Activated T-cell treated with anti-CD3 and anti-CD28 coated beads for 1 hour (primary cell): Measurements from ENCODE around the gene DNM3.
A peak's percentile ranks its signal among the peaks of the same experiment; 100 is the strongest.
"Not testable (repeated sequence)": the region's sequence is repeated elsewhere in the genome, so short reads cannot be mapped to it uniquely, and the experiment has no call there.

Source experiments
- DNase-seq: peaks from one replicate; pipeline ENCODE4 v3.0.0-alpha.2; 2020; ENCODE audit warnings: low read depth

The DNM3 gene

DNA sequence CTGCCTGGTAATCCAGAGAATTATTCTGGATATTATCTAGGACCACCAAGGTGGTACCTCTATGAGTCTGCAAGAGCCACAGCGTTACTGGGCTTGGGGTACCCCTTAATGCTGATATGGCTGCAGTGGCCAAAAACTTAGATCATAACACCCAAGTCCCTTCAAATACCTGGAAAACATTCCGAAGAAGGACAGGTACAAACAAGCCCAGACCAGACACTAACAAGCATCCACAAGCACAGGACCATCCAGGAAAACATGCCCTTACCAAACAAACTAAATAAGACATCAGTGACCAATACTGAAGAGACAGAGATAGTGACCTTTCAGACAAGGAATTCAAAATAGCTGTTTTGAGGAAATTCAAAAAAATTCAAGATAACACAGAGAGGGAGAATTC, 582.0 kb downstream of the DNM3 start:
- DNase-seq, result no peak

DNA sequence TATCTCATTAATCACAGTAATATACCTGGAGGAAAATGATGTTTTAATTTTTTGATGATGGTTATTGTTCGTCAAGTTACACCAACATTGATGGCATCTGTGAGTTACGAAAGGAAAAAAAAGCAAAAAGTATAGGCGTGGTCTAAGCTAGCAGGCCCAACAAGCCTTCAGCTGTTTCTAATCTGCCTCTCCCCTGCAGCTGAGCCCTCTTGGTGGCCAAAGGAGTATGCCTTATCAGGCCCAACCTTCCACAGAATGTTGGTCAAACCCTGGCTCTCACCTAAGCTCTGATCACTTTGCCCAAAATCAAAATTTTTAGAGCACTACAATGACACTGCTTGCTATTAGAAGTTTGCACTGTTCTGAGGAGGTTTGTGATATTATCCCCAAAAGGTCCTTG, 584.0 kb downstream of the DNM3 start:
- no peak for DNase-seq

DNA sequence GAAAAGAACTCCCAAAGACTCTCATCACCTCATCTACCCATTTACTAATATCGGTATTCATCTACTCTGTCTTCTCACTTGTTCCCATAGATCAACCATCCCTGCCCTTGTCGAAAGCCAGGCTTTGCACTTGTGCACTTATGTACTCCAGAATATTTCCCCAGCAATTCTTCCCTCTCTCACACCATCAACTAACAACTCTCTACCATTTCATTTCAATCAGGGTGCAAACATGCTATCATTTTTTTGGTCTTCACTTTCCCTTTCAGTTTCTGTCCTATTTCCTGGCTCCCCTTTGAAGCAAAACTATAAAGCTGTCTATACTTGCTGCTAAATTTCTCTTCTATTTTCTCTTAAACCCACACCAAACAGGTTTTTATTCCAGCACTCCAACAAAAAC, 585.9 kb downstream of the DNM3 start:
- DNase-seq, result no peak

DNA sequence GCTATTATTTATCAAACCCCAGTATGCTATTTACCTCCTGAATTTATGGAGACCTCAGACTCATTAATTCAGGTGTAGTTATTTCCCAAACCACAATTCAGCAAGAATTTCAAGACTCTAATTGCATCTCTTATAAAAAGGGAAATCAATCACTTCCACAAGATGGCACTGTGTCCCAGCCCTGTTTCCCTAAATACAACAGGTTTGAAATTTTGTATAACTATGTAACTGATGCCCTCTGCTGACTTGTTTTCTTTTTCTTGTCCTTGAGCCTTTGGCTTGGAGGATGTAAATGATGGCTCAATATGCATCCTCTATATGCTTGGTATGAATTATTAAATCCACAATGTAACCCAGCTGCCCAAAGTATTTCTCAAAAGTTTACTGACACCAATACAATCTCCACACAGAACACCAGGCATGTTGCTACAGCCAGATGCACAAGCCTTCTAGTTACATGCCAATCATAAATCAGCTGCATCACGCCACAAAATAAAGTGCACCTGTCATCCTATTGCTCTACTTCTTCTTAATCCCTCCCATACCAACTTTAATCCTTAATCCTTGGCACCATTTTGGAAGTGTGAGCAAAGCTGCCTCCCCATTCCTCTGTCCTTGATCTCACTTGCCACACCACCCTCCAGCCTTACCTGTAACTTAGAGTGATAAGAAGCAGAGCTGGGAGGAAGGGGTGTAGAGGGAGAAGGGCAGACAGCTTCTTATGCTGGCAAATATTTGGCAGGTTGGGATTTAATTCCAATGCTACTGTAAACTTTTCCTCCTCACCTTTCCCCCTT, 588.2 kb downstream of the DNM3 start:
- DNase-seq, result no peak

DNA sequence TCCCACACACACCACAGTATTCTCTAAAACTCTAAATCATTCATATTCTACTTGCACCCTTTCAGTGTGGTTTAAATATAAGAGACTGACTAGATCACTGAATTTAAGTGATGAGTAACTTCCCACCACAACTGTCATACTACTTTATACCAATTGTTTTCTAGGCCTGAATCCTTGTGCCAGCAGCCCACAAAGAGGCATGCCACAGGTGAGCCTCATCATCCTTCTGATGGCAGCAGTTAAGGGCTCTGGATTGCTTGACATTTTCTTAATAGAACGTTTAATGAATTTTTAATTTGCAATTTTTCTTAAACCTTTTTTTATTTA, 588.8 kb downstream of the DNM3 start:
- DNase-seq, result no peak

DNA sequence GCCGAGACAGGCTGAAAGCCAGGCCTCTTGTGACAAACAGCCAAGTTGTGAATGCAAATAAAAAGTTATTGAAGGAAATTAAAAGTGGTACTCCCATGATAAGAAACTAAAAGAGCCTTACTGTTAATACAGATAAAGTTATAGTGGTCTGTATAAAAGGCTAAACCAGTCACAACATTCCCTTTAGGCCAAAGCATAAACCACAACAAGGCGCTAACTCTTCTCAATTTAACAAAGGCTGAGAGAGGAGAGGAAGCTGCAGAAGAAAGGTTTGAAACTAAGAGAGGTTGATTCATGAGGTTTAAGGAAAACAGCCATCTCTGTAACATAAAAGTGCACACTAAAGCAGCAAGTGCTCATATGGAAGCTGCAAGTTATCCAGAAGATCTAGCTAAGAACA, 589.9 kb downstream of the DNM3 start:
- no peak for DNase-seq

DNA sequence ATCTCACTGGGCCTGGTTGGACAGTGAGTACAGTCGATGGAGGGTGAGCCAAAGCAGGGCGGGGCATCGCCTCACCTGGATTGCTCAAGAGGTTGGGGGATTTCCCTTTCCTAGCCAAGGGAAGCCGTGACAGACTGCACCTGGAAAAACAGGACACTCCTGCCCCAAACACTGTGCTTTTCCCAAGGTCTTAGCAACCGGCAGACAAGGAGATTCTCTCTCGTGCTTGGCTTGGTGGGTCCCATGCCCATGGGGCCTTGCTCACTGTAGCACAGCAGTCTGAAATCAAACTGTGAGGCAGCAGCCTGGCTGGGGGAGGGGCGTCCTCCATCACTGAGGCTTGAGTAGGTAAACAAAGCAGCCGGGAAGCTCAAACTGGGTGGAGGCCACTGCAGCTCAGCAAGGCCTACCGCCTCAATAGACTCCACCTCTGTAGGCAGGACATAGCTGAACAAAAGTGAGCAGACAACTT, 590.5 kb downstream of the DNM3 start:
- peak; percentile 14 for DNase-seq

DNA sequence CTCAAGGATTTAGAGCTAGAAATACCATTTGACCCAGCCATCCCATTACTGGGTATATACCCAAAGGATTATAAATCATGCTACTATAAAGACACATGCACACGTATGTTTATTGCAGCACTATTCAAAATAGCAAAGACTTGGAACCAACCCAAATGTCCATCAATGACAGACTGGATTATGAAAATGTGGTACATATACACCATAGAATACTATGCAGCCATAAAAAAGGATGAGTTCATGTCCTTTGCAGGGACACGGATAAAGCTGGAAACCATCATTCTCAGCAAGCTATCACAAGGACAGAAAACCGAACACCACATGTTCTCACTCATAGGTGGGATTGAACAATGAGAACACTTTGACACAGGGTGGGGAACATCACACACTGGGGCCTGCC, 595.9 kb downstream of the DNM3 start:
- DNase-seq, result not testable (repeated sequence)

DNA sequence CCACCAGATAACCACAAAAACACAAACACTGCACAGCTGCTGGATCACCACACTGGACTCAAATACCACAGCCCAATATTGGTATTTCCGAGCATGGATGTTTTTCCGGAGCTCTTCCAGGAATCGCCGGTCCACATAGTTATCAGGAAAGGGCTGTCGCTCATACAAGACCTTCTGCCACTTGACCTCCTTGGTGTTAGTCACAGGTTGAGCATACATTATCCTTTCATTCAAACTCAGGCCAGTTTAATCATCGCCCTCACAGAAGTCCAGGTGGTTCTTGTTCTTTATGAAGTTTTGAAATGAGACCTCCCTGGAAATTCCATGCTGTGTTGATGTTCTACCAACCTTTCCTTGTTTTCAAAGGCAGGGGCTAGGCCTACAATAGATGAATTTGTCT, 601.1 kb downstream of the DNM3 start:
- DNase-seq, result no peak

DNA sequence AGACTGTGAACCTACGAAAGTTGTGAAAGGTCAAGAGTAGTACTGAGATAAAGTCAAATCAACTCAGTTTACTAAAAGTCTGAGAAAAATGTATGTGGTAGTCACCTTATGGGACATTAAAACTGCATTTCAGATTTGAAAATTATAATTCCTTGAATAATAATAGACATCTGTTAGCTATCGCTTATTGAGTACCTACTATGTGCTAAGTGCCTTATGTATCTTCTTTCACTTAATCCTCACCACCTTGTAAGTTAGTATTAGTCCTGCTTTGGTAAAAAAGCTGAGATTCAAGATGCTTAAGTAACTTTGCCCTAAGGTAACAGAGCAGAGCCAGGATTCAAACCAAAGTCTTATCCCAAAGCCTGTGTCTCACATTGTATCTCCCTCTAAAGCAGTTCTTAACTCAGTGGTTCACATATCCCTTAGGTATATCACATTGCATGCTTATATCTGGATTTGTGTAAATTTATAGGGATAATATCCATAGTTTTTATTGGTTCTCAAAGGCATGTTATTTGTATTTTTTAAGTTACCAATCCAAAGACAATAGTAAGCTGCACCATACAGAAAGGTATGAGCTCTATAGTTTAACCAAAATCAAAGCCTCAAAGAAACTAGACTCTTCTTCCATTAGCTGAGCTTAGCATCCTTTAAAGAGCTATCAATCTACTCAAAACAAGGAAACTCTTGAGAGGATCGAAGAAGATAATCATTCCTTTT, 601.7 kb downstream of the DNM3 start:
- DNase-seq, result no peak

DNA sequence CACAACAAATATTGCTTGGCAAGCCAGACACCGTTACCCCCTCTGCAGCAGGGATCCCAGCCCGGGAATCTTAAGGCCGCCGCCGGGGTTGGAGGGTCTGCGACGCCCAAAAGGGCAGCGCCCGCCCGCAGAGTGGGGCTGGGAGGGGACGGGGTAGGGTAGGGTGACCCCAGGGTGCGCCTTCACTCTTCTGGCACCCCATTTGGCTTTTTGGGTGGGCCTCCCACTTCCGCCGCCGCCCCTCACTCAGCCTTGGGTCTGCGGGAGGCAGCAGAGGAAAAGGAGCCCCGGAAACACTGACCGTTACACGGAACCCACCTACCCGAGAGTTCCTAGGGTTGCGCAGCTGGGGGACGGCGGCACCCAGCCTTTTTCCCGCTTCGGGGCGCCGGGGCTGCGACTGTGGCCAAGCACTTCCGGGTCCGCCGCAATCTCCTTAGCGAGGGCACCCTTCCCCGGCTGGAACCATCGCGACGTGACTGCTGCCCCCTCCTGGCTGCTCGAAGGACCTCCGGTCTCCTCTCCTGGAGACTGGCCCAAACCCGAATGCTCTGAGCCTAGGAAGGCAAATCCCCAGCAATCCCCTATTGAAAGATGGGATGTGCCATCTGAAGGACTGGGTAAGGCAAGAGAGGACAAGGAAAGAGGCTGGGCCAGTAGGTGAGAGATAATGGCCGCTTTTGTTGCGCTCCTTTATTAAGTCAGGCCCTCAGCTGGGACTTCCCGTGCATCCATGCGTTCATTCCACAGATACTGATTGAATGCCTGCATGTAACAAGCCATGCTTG, 602.6 kb downstream of the DNM3 start, which contains the start of gene PIGC:
PIGC (minus strand) TSS at position 404 of the 788 bp plus-strand sequence. CDS start 1,447 bp downstream, outside the sequence.
- peak; percentile 89 for DNase-seq

DNA sequence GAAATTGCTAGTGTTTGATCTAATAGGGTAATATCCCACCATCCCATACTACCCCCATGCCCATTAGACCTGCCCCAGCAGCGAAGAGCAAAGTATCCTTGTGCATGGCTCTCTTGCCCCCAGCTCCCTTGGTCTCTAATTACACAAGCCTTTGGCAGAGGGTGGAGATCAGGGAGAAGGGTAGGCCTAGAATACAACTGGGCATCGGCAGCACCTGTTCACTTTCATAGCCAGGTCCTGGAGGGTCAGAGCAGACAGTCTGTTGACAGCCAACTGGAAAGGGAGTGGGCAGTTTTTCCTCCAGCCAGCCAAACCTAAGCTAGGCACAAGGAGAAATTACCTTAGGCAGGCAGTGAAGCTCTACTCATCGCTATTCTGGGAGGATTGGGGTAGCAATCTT, 605.2 kb downstream of the DNM3 start:
- DNase-seq, result no peak

DNA sequence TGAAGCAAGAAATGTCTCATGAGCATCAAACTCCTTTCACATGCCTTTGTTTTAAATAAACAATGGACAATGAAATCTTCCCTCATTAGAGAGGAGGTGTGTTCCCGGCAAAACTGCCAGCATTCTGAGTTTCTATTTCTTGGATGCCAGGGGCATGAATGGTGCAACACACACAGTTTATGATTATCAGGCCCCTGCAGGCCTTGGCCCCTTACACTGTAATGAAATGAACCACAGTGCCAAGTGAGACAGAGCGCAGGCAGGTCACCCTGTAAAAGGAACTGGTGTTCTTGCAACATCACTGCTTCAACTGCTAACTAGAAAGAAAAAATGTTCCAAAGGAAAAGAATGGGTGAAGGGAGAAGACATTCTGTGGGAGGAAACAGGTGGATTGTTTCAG, 606.3 kb downstream of the DNM3 start:
- no peak for DNase-seq

DNA sequence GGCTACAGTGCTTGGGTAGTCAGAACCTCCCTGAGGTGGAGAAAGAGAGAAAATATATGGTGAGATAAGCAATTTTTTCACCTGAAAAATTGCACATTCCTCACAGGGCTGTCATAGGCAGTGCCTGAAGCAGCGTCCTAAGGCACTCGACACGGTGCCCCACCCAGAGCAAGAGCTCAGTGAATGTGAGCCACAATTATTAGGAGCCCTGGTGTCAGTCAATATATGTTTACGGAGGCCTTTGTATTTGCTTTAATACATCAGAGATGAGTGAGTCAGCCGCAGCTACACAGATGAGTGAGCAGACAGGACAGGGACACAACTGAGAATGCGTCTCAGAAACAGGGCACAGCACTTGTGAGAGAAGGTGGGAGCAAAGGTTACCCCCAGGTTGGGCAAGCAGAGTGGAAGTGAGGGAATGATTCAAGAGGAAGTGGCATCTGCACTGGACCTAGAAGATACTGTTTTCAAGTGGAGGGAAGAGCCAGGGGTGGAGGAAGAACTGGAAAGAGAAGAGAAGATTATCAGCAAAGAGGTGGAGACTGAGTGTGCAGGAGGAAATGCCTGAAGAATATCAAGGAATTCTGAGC, 607.8 kb downstream of the DNM3 start:
- no peak for DNase-seq

DNA sequence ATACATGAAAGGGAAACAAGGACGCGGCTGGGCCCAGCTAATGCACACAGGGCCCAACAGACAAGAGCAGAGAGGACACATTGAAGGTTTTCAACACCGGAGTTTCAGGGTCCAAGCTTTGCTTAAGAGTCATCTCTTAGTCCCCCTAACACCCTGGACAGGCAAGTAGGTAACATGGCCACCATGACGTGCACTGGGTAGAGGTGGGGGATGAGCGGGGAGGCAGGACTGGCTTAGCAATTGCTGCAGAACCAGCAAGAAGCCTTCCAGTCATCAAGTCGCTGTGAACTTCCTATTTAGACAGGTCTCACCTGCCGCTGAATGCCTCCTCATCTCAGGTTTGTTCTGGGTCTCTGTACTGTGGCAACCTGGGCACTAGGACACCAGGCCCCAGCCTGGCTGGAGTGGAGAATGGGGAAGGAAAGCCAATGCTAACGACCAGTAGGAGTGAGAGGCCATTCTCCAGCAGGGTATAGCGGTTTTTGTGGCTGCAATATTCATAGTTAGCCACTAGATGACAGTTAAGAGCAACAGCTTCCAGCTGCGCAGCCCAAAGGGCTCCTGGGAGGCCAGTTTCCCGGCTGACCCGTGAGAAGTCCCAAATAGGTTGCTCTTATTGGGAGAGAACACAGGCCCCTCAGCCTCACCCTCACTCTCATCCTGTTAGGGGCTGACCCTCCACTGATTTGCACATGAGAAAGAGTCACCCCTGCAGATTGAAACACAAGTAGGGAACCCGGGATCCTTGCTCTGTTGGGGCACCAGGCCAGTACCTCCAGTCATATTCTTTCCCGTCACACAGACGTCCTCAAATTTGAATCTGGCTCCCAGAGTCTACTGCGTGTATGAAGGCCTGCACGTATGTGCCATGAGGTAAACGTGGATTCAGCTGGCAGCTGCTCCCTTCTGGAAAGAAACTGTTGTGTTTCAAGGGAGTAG, 608.6 kb downstream of the DNM3 start:
- peak; percentile 14 for DNase-seq

DNA sequence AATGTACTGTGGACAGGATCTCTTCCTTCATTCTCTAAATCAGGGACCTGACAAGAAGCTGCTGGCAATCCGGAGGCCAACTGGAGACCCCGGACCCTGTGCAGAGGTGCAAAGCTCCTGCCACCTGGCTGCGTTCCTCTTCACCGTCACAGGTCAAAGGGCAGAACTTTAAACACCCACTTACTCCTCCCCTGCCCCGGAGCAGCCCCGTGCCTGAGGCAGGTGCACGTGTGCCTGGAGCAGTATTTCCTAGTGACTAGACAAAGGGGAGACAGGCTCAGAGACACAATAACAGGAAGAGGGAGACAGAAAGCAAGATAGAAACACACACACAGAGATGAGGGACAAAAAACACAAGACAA, 609.2 kb downstream of the DNM3 start:
- no peak for DNase-seq

DNA sequence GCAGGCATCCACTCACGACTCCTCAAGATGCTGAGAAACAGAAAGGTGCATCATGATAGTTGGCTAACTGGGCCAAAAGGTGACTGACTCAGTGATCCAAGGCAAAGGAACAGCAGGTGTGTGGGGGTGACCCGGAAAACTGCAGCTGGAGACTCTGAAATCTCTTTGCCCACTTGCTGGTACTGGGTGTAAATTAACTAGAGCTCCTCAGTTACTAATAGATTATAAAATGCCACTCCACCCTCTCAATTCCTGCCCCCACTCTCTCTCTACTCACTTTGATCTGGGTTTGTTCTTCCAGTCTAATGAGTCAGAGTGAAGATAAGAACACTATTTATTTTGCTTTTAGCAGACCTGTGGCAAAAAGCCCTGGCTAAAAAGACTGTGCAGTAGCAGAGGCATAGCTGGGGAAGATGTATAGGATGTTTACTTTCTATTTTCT, 609.7 kb downstream of the DNM3 start:
- no peak for DNase-seq

DNA sequence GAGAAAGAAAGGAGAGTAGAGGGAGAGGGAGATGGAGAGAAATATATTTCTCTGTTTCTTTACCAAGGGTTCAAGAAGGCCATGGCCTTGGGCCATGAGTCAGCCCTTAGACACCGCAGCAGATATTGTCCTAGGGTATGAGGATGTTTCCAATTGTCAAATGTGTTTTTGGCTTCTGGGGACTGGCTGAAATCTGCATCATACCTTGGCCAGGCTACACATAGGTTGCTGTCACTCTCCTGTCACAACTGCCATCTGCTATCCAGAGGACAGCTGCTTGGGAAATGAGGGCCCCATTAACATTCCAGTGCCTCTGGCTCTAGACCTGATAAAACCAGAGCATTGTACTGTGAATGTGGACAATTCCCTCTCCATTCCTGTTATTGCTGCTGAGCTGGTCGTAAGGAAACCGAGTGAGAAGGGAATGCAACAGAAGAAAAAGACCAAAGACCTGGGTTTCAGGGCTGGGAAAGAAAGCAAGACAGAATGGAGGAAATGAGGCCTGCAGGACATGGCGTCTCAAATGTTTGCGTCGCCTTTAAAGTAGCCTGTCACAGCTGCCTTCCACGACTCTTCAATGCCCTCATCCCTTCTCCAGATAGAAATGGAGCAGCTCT, 611.3 kb downstream of the DNM3 start:
- DNase-seq, result no peak

DNA sequence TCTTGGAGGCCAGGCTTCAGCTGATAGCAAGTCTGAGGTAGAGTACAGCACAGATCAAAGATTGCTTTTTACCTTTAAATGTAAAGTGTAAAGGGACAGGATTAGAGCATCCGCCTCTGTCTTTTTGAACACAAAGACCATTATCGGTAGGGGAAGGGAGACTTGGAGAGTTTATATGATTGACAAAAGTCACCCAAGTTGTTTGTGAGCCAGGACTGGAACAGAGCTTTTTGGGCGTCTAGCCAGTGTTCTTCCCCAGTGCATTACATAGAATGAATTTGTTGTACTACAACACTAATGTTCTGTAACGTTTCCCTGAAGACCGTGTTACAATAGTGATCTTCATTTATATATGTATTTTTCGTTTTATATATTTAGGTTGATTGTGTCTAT, 611.9 kb downstream of the DNM3 start:
- no peak for DNase-seq

DNA sequence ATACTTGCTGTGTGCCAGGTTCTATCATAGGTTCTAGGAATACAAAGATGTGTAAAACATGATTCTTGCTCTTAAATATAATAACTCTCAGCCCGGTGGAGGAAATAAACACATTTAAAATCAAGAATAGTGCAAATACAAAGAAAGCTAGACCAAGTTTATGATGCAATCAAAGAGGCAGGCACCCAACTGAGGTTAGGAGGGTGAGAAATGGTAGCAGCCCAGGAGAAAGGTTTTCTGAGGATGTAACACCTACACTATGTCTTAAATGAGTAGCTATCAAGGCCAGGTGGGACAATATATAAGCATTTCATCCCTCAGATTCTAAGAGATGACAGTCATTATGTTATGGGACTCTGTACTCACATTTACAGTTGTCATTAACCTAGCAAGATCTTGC, 612.3 kb downstream of the DNM3 start:
- DNase-seq, result no peak

DNA sequence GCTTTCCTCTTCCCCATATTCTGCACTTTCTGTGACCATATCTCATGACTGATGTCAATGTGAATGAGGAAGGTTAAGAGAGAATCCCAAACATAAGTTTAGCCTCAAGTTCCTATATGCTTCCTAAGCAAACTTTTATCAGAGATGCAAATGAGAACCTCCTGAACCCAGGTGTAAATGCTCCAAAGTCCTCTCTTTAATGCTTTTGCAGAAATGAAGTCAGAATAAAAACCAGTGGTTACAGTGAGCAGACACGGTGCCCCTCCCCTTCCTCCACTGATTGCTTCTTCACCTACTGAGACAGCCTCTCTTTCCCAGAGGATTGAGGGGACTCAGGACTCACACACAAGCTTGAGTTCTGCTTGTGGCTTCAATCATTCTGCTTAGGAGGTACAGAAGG, 614.2 kb downstream of the DNM3 start:
- DNase-seq, result no peak
